Thyroid gland (tissue), 4 donors: ENCODE measurements around the gene MRPL12. TPM values are rescaled to one million over a fixed set of nuclear protein-coding genes. Genes with fewer than 3 reads are reported as not detected.

ENCODE experiments used
- DNase-seq, 2 donors: peaks; one replicate each; pipeline ENCODE4 v3.0.0-alpha.2; 2019
- H3K27ac ChIP-seq, 3 donors: fragments of 200-600 bp; sonication (generic); 1 replicate in 2 of 3; 2 replicates in 1 of 3; pipeline ENCODE4 v1.5.1; 2016 to 2019; ENCODE audit warnings: mild to moderate bottlenecking in 1 of 3, moderate library complexity in 1 of 3
- H3K27me3 ChIP-seq: fragments of 200-600 bp; sonication (generic); one replicate; pipeline ENCODE4 v1.5.1; 2019
- H3K36me3 ChIP-seq, 2 donors: fragments of 200-600 bp; sonication (generic); one replicate each; pipeline ENCODE4 v1.5.1; 2016 to 2019
- H3K4me1 ChIP-seq, 2 donors: fragments of 200-600 bp; sonication (generic); one replicate each; pipeline ENCODE4 v1.5.1; 2017 to 2019
- H3K4me3 ChIP-seq, 3 donors: fragments of 200-600 bp; sonication (generic); replicated peaks in 1 of 3; 1 replicate in 2 of 3; 2 replicates in 1 of 3; pipeline ENCODE4 v1.5.1; 2016; ENCODE audit warnings: mild to moderate bottlenecking in 1 of 3
- H3K9me3 ChIP-seq: fragments of 200-600 bp; sonication (generic); one replicate; pipeline ENCODE4 v1.5.1; 2017
- CTCF ChIP-seq, 6 experiments: fragments of 200-600 bp in 3 of 6; fragments of 450-650 bp in 3 of 6; sonication (generic) in 3 of 6; IDR thresholded peaks; one replicate each; pipeline ENCODE4 v1.5.1; 2016 to 2019; ENCODE audit warnings: antibody characterized with exemption in 6 of 6, mild to moderate bottlenecking in 2 of 6, inconsistent platforms in 1 of 6, moderate library complexity in 1 of 6
- POLR2A ChIP-seq, 2 donors: fragments of 450-650 bp; IDR thresholded peaks; one replicate each; pipeline ENCODE4 v1.6.1; 2017; ENCODE audit warnings: antibody characterized with exemption in 2 of 2, mild to moderate bottlenecking in 2 of 2, moderate library complexity in 1 of 2
- WGBS, 2 donors: methylation state at CpG; one replicate each; pipeline ENCODE4 v1.1.5; 2017; 5-methylcytosine and 5-hydroxymethylcytosine counted together
- intact Hi-C: fragments of 100-400 bp; cut with DNase I; formaldehyde crosslinking; loops from one replicate; pipeline ENCODE4 v1.15.1; 2023
- total RNA-seq, 4 donors: library from RNA; depleted of rRNA; stranded (reverse); fragments of >200 nt; gene quantifications; one replicate each; pipeline ENCODE4 v1.2.3, GENCODE V29; 2016

The MRPL12 gene
- total RNA-seq, 4 donors from 2014 or later: 30.7 to 89.3 (median 46.4) TPM

- 92 to 100% methylated on average over 2 to 12 of the region's 12 CpGs for WGBS, 2 donors
- intact Hi-C loops: no loop called here
Observed at GRCh38 chr17:81716674-81716996, 13.5 kb downstream of the MRPL12 start.

GRCh38 chr17:81717049-81717765, 14.0 kb downstream of the MRPL12 start:
- no peak for TF ChIP-seq CTCF (IDR thresholded peaks at IDR 0.05)
- Histone ChIP-seq H3K27ac (no peak overlapping the region), H3K4me1 (peaks cover 18 to 20% of the 10 kb centered on the region in 2 donors), H3K27me3 (no peaks in the 10 kb centered on the region), H3K36me3 (no peaks in the 10 kb centered on the region), H3K4me3 (no peak overlapping the region), H3K9me3 (no peaks in the 10 kb centered on the region)
- 97 to 99% methylated on average over 11 to 15 of the region's 25 CpGs for WGBS, 2 donors
- no peak for DNase-seq
- intact Hi-C loops: no loop called here

More at GRCh38 chr17:81716674-81716996, 13.5 kb downstream of the MRPL12 start:
- Histone ChIP-seq H3K36me3 (no peaks in the 10 kb centered on the region), H3K27ac (no peak overlapping the region), H3K27me3 (no peaks in the 10 kb centered on the region), H3K4me1 (peaks cover 14 to 16% of the 10 kb centered on the region in 2 donors), H3K9me3 (no peaks in the 10 kb centered on the region), H3K4me3 (no peak overlapping the region)
- DNase-seq: no peak
- TF ChIP-seq POLR2A (IDR thresholded peaks at IDR 0.05): no peak
- TF ChIP-seq CTCF (IDR thresholded peaks at IDR 0.05): no peak

- Histone ChIP-seq H3K36me3 (no peaks in the 10 kb centered on the region), H3K4me1 (peaks cover 18 to 19% of the 10 kb centered on the region in 2 donors), H3K4me3 (no peak overlapping the region), H3K27me3 (no peaks in the 10 kb centered on the region), H3K9me3 (no peaks in the 10 kb centered on the region), H3K27ac (no peak overlapping the region)
- WGBS, 2 donors: 91 to 97% methylated on average over 6 to 7 of the region's 9 CpGs
- no peak for DNase-seq
- intact Hi-C loops: no loop called here
- TF ChIP-seq CTCF (IDR thresholded peaks at IDR 0.05): no peak
- no peak for TF ChIP-seq POLR2A (IDR thresholded peaks at IDR 0.05)
Observed at GRCh38 chr17:81717766-81718089, 14.6 kb downstream of the MRPL12 start.

- Histone ChIP-seq H3K4me3 (no peak overlapping the region), H3K9me3 (no peaks in the 10 kb centered on the region), H3K36me3 (no peaks in the 10 kb centered on the region), H3K27ac (no peak overlapping the region), H3K4me1 (peaks cover 19 to 21% of the 10 kb centered on the region in 2 donors), H3K27me3 (no peaks in the 10 kb centered on the region)
- intact Hi-C loops: no loop called here
- DNase-seq: no peak
- WGBS, 2 donors: 92 to 94% methylated on average over 30 to 32 of the region's 33 CpGs
- TF ChIP-seq CTCF (IDR thresholded peaks at IDR 0.05): no peak
- no peak for TF ChIP-seq POLR2A (IDR thresholded peaks at IDR 0.05)
Observed at GRCh38 chr17:81719410-81720266, 16.5 kb downstream of the MRPL12 start.
